GM12865 (cell line): ENCODE data around the gene RBBP4.
"Not testable (repeated sequence)": the region's sequence is repeated elsewhere in the genome, so short reads cannot be mapped to it uniquely, and the experiment has no call there.

Source experiments
- DNase-seq: peaks from one replicate; pipeline ENCODE4 v3.0.0; 2010; ENCODE audit warnings: low read depth
- H3K4me3 ChIP-seq: 2 replicates; pipeline ENCODE4 v1.5.1; 2011; ENCODE audit warnings: mild to moderate bottlenecking, low read depth, low read length, control low read depth
- TF ChIP-seq, protein P1 (sequence below): IDR thresholded peaks from 2 replicates; pipeline ENCODE4 v1.5.1; 2011; ENCODE audit warnings: low read length, control low read depth, low read depth, inconsistent platforms; ENCODE audit not compliant: insufficient read depth; ENCODE audit errors: missing control alignments

Gene RBBP4

DNA sequence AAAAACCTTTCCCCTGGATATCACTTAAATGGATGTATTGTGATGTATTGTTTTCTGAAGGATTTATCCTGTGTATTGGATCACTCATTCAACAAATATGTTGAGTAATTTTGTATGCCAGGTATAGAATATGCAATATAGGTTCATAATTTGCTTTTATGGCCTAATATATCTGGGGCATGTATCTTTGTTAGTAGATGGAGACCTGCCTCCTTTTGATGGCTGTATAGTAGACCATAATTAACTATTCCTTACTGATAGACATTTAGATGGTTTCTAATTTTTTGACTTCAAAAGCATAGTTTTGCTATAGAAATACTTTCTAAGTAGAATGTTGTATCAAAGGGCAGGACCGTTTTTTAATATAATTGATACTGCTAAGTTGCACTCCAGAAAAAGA lies 8.6 kb downstream of the RBBP4 start:
- TF ChIP-seq, protein P1, sequence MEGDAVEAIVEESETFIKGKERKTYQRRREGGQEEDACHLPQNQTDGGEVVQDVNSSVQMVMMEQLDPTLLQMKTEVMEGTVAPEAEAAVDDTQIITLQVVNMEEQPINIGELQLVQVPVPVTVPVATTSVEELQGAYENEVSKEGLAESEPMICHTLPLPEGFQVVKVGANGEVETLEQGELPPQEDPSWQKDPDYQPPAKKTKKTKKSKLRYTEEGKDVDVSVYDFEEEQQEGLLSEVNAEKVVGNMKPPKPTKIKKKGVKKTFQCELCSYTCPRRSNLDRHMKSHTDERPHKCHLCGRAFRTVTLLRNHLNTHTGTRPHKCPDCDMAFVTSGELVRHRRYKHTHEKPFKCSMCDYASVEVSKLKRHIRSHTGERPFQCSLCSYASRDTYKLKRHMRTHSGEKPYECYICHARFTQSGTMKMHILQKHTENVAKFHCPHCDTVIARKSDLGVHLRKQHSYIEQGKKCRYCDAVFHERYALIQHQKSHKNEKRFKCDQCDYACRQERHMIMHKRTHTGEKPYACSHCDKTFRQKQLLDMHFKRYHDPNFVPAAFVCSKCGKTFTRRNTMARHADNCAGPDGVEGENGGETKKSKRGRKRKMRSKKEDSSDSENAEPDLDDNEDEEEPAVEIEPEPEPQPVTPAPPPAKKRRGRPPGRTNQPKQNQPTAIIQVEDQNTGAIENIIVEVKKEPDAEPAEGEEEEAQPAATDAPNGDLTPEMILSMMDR, result no peak
- H3K4me3 ChIP-seq, result no peak overlapping the region
- no peak for DNase-seq

DNA sequence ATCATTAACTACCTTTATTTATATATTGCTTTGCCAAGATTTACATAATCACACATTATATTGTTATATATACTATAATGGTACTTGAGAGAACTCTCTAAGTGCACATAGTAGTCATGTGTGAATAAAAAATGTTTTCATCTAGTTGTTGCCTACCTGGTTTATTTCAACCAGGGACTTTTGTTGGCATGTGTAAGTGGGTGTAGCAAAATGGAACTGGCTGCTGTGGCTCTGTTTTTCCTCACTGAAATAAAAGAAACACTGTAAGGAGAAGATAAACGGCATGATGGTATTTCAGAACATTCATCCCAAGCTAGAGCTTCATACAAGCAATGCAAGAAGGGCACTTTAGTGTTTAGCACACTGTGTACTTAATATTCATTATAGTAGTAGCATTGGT lies 14.9 kb downstream of the RBBP4 start:
- DNase-seq, result no peak
- TF ChIP-seq, protein P1, result no peak
- no peak overlapping the region for H3K4me3 ChIP-seq

DNA sequence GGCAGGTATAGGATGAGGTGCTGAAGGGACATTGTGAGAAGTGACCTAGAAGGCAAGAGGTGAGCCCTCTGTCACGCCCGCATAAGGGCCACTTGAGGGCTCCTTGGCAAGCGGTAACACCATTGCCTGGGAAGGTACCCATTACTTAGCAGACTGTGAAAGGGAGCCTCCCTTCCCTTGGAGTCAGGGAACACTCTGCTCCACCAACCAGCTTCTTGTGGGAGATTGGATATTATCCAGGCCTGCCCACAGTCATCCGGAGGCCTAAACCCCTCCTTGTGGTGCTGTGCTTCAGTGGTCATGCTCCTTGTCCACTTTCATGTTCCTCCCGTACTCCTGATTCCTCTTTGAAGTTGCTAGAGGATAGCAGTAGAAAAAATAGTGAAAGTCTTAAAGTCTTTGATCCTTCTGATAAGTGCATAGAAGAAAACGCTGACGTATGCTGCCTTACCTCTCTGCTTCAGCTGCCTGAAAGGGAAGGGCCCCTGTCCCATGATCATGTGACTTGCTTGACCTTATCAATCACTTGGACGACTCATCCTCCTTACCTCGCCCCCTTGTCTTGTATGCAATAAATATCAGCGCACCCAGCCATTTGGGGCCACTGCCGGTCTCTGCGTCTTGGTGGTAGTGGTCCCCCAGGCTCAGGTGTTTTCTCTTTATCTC lies 16.0 kb downstream of the RBBP4 start:
- DNase-seq, result no peak
- TF ChIP-seq, protein P1, result no peak
- no peak overlapping the region for H3K4me3 ChIP-seq

DNA sequence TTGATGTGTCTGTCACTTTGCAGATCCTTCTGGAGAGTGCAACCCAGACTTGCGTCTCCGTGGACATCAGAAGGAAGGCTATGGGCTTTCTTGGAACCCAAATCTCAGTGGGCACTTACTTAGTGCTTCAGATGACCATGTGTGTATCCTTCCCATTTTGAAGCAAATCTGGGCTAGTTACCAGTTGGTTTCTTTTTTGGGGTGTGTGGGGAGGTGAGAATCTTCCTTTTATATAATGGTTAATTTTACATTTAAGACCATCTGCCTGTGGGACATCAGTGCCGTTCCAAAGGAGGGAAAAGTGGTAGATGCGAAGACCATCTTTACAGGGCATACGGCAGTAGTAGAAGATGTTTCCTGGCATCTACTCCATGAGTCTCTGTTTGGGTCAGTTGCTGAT lies 17.7 kb downstream of the RBBP4 start:
- DNase-seq, H3K4me3 ChIP-seq: not testable (repeated sequence)

DNA sequence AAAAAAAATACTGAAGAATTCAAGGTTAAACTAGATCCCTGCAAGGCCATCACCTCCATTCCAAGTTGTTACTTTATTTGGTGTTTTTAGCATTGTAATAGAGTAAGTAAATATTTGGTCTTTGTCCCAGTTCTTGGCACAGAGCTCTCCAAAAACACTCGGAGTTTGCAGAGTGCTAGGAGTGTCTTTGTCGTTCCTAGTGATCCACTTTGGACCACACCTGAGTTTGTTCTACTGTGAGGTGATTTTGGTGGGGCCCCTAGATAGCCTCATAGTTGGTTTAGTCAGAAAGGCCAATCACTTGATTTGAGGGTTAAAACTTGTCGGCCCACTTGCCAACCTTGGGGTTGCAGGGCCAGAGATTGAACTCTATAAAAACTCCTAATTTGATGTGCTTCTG lies 25.9 kb downstream of the RBBP4 start:
- H3K4me3 ChIP-seq, result no peak overlapping the region
- TF ChIP-seq, protein P1, result no peak
- no peak for DNase-seq

DNA sequence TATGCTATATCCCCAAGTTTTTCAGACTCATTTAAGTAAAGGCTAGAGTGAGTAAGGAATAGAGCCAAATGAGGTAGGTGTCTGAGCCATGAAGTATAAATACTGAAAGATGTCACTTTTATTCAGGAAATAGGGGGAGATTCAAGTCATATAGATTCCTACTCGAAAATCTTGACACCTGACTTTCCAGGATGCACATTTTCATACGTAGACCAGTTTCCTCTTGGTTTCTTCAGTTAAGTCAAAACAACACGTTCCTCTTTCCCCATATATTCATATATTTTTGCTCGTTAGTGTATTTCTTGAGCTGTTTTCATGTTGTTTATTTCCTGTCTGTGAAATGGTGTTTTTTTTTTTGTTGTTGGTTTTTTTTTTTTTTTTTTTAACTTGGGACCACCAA lies 29.0 kb downstream of the RBBP4 start:
- not testable (repeated sequence) for DNase-seq, H3K4me3 ChIP-seq

DNA sequence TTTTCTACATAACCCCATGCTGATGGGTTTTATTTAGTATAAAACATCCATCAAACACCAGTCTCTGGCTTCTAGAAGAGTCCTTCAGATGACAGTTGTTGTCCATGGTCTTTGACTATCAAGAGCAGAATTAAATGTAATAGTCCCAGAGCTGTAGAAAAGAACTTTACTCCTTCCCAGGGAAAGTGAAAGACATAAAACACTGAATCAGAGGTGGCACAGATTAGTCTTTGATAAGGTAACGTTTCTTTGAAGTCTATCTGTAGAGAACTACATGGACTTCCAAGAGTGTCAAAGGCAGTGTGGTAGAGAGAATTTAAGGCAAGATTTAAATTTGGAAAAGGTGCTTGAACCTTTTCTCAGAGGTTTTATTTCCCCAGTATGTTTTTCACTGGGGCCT lies 29.6 kb downstream of the RBBP4 start:
- no peak for DNase-seq
- H3K4me3 ChIP-seq, result no peak overlapping the region
- TF ChIP-seq, protein P1, result no peak

DNA sequence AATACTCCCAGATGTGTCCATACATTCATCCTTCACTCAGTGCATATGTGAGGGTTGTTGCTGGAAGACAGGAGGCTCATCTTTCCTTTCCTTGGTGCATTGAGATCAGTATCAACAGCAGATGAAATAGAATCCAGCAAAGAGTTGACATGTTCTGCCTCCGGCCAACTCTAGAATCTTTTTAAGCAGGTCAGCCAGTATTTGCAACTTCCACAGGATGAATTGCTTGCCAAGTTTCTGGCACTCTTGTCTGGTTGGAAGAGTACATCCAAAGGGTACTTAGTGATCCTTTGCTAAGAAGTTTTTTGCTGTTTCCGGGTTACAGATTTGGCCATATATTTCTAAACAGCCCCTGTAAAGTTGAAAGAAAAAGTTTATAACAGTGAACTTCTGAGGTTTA lies 30.5 kb downstream of the RBBP4 start:
- TF ChIP-seq, protein P1, result no peak
- no peak for DNase-seq
- H3K4me3 ChIP-seq, result no peak overlapping the region
